ENCODE data around the gene RHOA.
"Not testable (repeated sequence)": the region's sequence is repeated elsewhere in the genome, so short reads cannot be mapped to it uniquely, and the experiment has no call there.

- TF ChIP-seq POLR2A (IDR thresholded peaks at IDR 0.05; ENCODE audit: low read length); GATA3 (IDR thresholded peaks at IDR 0.05; ENCODE audit: borderline replicate concordance); CTCF (IDR thresholded peaks at IDR 0.05); NFE2L2 (conservative IDR thresholded peaks at IDR 0.05; ENCODE audit: low read length); HDAC2 (IDR thresholded peaks at IDR 0.05); RNF2 (IDR thresholded peaks at IDR 0.05; ENCODE audit: borderline replicate concordance, low read depth): not testable (repeated sequence)
Measured at GRCh38 chr3:49348361-49348760, 63.4 kb downstream of the RHOA start.
